ENCODE data around the gene PSKH1. TPM values are rescaled to one million over a fixed set of nuclear protein-coding genes. Genes with fewer than 3 reads are reported as not detected.

The PSKH1 gene
- total and polyA plus RNA-seq, 2 donors from 2014 or later: 23.6 to 33.2 TPM

- Histone ChIP-seq H3K27ac (ENCODE audit: low read depth in 2 of 2, low read length in 2 of 2) (no peak overlapping the region), H3K9me3 (ENCODE audit: control insufficient read depth in 2 of 3, insufficient read depth in 1 of 3, low read length in 3 of 3) (no peaks in the 10 kb centered on the region), H3K4me3 (ENCODE audit: low read length in 3 of 3) (no peak overlapping the region), H3K4me1 (ENCODE audit: control insufficient read depth in 2 of 3, insufficient read depth in 2 of 3, low read depth in 1 of 3, low read length in 3 of 3) (peaks cover 0 to 10% (median 4%) of the 10 kb centered on the region in 3 donors), H3K9ac (ENCODE audit: low read length in 3 of 3) (no peak overlapping the region), H3K36me3 (ENCODE audit: control insufficient read depth in 2 of 3, insufficient read depth in 3 of 3, low read length in 3 of 3) (peaks cover 0 to 36% (median 14%) of the 10 kb centered on the region in 3 donors), H3K27me3 (ENCODE audit: control insufficient read depth, insufficient read depth, low read length) (no peaks in the 10 kb centered on the region)
- TF ChIP-seq, protein P1, sequence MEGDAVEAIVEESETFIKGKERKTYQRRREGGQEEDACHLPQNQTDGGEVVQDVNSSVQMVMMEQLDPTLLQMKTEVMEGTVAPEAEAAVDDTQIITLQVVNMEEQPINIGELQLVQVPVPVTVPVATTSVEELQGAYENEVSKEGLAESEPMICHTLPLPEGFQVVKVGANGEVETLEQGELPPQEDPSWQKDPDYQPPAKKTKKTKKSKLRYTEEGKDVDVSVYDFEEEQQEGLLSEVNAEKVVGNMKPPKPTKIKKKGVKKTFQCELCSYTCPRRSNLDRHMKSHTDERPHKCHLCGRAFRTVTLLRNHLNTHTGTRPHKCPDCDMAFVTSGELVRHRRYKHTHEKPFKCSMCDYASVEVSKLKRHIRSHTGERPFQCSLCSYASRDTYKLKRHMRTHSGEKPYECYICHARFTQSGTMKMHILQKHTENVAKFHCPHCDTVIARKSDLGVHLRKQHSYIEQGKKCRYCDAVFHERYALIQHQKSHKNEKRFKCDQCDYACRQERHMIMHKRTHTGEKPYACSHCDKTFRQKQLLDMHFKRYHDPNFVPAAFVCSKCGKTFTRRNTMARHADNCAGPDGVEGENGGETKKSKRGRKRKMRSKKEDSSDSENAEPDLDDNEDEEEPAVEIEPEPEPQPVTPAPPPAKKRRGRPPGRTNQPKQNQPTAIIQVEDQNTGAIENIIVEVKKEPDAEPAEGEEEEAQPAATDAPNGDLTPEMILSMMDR (IDR thresholded peaks at IDR 0.05; ENCODE audit: borderline replicate concordance, extremely low read depth, insufficient read depth): no peak
- no peak for FAIRE-seq
- intact Hi-C loops (cut with DNase I): no loop called here
- DNase-seq: no peak
These were observed 61.6 kb downstream of the PSKH1 start for GRCh38 chr16:67954421-67955196.

DNA sequence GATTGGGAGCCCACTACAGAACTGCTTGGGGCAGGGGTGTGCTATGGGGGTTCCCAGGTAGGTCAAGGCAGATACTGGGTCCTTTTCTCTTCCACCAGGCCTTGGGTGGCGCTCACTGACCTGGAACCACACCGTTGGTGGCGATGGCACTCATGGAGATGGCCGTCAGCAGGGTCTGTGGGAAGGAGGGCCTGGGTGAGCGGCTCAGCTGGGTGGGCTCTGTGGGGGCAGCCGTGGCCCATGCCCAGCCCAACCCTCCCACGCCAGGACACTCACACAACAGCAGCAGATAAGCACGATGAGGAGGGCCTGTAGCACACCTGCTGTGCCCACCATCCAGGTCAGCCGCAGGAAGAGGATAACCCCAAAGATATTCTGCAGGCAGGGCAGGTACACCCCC, 64.6 kb downstream of the PSKH1 start:
- no peak overlapping the region for H3K27ac ChIP-seq (ENCODE audit: low read depth in 2 of 2, low read length in 2 of 2)
- H3K4me1 ChIP-seq (ENCODE audit: control insufficient read depth in 2 of 3, insufficient read depth in 2 of 3, low read depth in 1 of 3, low read length in 3 of 3): peaks cover 0 to 18% (median 9%) of the 10 kb centered on the region in 3 donors
- peaks cover 3 to 37% (median 12%) of the 10 kb centered on the region in 3 donors for H3K36me3 ChIP-seq (ENCODE audit: control insufficient read depth in 2 of 3, insufficient read depth in 3 of 3, low read length in 3 of 3)

GRCh38 chr16:67959536-67960329, 66.7 kb downstream of the PSKH1 start:
- intact Hi-C loops (cut with DNase I): no loop called here
- no peaks in the 10 kb centered on the region for H3K9me3 ChIP-seq (ENCODE audit: control insufficient read depth in 2 of 3, insufficient read depth in 1 of 3, low read length in 3 of 3)
- peaks cover 0 to 22% (median 9%) of the 10 kb centered on the region in 3 donors for H3K4me1 ChIP-seq (ENCODE audit: control insufficient read depth in 2 of 3, insufficient read depth in 2 of 3, low read depth in 1 of 3, low read length in 3 of 3)
- peak in 1 of 5 donors; percentile 92 for DNase-seq
- no peak for FAIRE-seq
- H3K27ac ChIP-seq (ENCODE audit: low read depth in 2 of 2, low read length in 2 of 2): peak overlapping the region; percentile 48 to 58
- TF ChIP-seq, protein P1 (IDR thresholded peaks at IDR 0.05; ENCODE audit: borderline replicate concordance, extremely low read depth, insufficient read depth): no peak
- peaks cover 3 to 38% (median 10%) of the 10 kb centered on the region in 3 donors for H3K36me3 ChIP-seq (ENCODE audit: control insufficient read depth in 2 of 3, insufficient read depth in 3 of 3, low read length in 3 of 3)
- no peaks in the 10 kb centered on the region for H3K27me3 ChIP-seq (ENCODE audit: control insufficient read depth, insufficient read depth, low read length)
- H3K4me3 ChIP-seq (ENCODE audit: low read length in 3 of 3): no peak overlapping the region
- no peak overlapping the region for H3K9ac ChIP-seq (ENCODE audit: low read length in 3 of 3)

More for the DNA sequence above, 64.6 kb downstream of the PSKH1 start:
- TF ChIP-seq, protein P1 (IDR thresholded peaks at IDR 0.05; ENCODE audit: borderline replicate concordance, extremely low read depth, insufficient read depth): no peak
- no peak overlapping the region for H3K9ac ChIP-seq (ENCODE audit: low read length in 3 of 3)
- DNase-seq (no peak), FAIRE-seq (no peak)
- H3K27me3 ChIP-seq (ENCODE audit: control insufficient read depth, insufficient read depth, low read length): no peaks in the 10 kb centered on the region
- H3K4me3 ChIP-seq (ENCODE audit: low read length in 3 of 3): no peak overlapping the region
- no peaks in the 10 kb centered on the region for H3K9me3 ChIP-seq (ENCODE audit: control insufficient read depth in 2 of 3, insufficient read depth in 1 of 3, low read length in 3 of 3)
- intact Hi-C loops (cut with DNase I): no loop called here
